K562 (cell line): ENCODE measurements around the gene CPED1. TPM values are rescaled to one million over a fixed set of nuclear protein-coding genes. Genes with fewer than 3 reads are reported as not detected.
A peak's percentile ranks its signal among the peaks of the same experiment; 100 is the strongest.

Source experiments
- ARHGAP35 ChIP-seq: fragments of 450-650 bp; IDR thresholded peaks from 2 replicates; pipeline ENCODE4 v1.6.1; 2018; ENCODE audit not compliant: partially characterized antibody
- BDP1 ChIP-seq: IDR thresholded peaks from 3 replicates; pipeline ENCODE4 v1.6.1; 2011; ENCODE audit not compliant: insufficient read length, insufficient read depth
- CLOCK ChIP-seq: fragments of 250-450 bp; sonication (Bioruptor Pico); IDR thresholded peaks from 2 replicates; pipeline ENCODE4 v1.4.0; 2020; ENCODE audit warnings: mild to moderate bottlenecking, moderate library complexity, borderline replicate concordance
- COPS2 ChIP-seq: fragments of 450-650 bp; conservative IDR thresholded peaks from 2 replicates; pipeline ENCODE4 v1.6.1; 2016; ENCODE audit warnings: mild to moderate bottlenecking, moderate library complexity
- CSDE1 ChIP-seq, 2 experiments: fragments of 450-650 bp; IDR thresholded peaks; 2 replicates each; pipeline ENCODE4 v1.6.1; 2016; ENCODE audit warnings: mild to moderate bottlenecking in 1 of 2
- EP300 ChIP-seq: IDR thresholded peaks from 2 replicates; pipeline ENCODE4 v1.6.1; 2012; ENCODE audit warnings: low read length, improper control_type of control experiment
- GABPB2 ChIP-seq: fragments of 250-450 bp; sonication (Bioruptor Pico); conservative IDR thresholded peaks from 2 replicates; pipeline ENCODE4 v1.5.1; 2021; ENCODE audit warnings: mild to moderate bottlenecking
- GTF2E2 ChIP-seq: fragments of 200-800 bp; sonication (Bioruptor generic); IDR thresholded peaks from 2 replicates; pipeline ENCODE4 v1.6.1; 2016; ENCODE audit warnings: missing genetic modification characterization, missing compliant biosample characterization
- HLTF ChIP-seq: fragments of 450-650 bp; IDR thresholded peaks from 2 replicates; pipeline ENCODE4 v1.6.1; 2016
- HSF4 ChIP-seq: fragments of 250-450 bp; sonication (Bioruptor Pico); IDR thresholded peaks from 2 replicates; pipeline ENCODE4 v2.1.2; 2022; ENCODE audit warnings: mild to moderate bottlenecking, moderate library complexity, borderline replicate concordance
- MIER1 ChIP-seq: fragments of 450-650 bp; IDR thresholded peaks from 2 replicates; pipeline ENCODE4 v1.6.1; 2016; ENCODE audit warnings: antibody characterized with exemption, mild to moderate bottlenecking, low read depth
- NR4A1 ChIP-seq, 2 experiments: fragments of 250-450 bp in 1 of 2; fragments of 450-650 bp in 1 of 2; sonication (Bioruptor Pico) in 1 of 2; IDR thresholded peaks; 2 replicates each; pipeline versions ENCODE4 v1.4.0 to v1.6.1; 2016 to 2020; ENCODE audit warnings: mild to moderate bottlenecking in 2 of 2, missing compliant biosample characterization in 1 of 2, missing genetic modification characterization in 1 of 2, moderate library complexity in 1 of 2
- PRMT5 ChIP-seq: sonication (generic); formaldehyde crosslinking; IDR thresholded peaks from 2 replicates; pipeline ENCODE4 v1.5.0; 2020; ENCODE audit warnings: missing genetic modification reagents
- SIN3B ChIP-seq: fragments of 450-650 bp; IDR thresholded peaks from 2 replicates; pipeline ENCODE4 v1.6.1; 2017; ENCODE audit warnings: low read depth, mild to moderate bottlenecking, moderate library complexity
- SMARCA4 ChIP-seq: fragments of 450-650 bp; IDR thresholded peaks from 2 replicates; pipeline ENCODE4 v1.6.1; 2016
- SMARCA5 ChIP-seq: fragments of 450-650 bp; IDR thresholded peaks from 2 replicates; pipeline ENCODE4 v1.6.1; 2016
- SRSF9 ChIP-seq: fragments of 200-400 bp; formaldehyde crosslinking; IDR thresholded peaks from 2 replicates; pipeline ENCODE4 v1.6.1; 2017; ENCODE audit warnings: low read depth, low read length, borderline replicate concordance
- STAG1 ChIP-seq: sonication (generic); formaldehyde crosslinking; IDR thresholded peaks from 2 replicates; pipeline ENCODE4 v1.5.0; 2020; ENCODE audit warnings: missing genetic modification reagents, borderline replicate concordance
- TAF7 ChIP-seq: fragments of 450-650 bp; IDR thresholded peaks from 2 replicates; pipeline ENCODE4 v1.6.1; 2016; ENCODE audit warnings: missing genetic modification characterization, missing compliant biosample characterization
- TAL1 ChIP-seq: fragments of 450-650 bp; IDR thresholded peaks from 2 replicates; pipeline ENCODE4 v1.6.1; 2016; ENCODE audit warnings: mild to moderate bottlenecking
- ZFX ChIP-seq: sonication (generic); formaldehyde crosslinking; IDR thresholded peaks from 2 replicates; pipeline ENCODE4 v1.8.0; 2022; ENCODE audit warnings: mild to moderate bottlenecking, missing genetic modification reagents, moderate library complexity
- ZNF134 ChIP-seq: fragments of 250-450 bp; sonication (Bioruptor Pico); conservative IDR thresholded peaks from 2 replicates; pipeline ENCODE4 v1.4.0; 2020
- ZNF143 ChIP-seq: sonication (generic); formaldehyde crosslinking; IDR thresholded peaks from 2 replicates; pipeline ENCODE4 v1.9.0; 2022; ENCODE audit warnings: mild to moderate bottlenecking, missing genetic modification reagents
- ZNF174 ChIP-seq: fragments of 250-450 bp; sonication (Bioruptor Pico); IDR thresholded peaks from 2 replicates; pipeline ENCODE4 v1.4.0; 2020; ENCODE audit warnings: mild to moderate bottlenecking
- ZNF253 ChIP-seq: fragments of 250-450 bp; sonication (Bioruptor Pico); conservative IDR thresholded peaks from 2 replicates; pipeline ENCODE4 v1.6.1; 2021; ENCODE audit warnings: mild to moderate bottlenecking
- ZNF311 ChIP-seq: fragments of 250-450 bp; sonication (Bioruptor Pico); IDR thresholded peaks from 2 replicates; pipeline ENCODE4 v1.4.0; 2020; ENCODE audit warnings: mild to moderate bottlenecking, moderate library complexity
- ZNF41 ChIP-seq: fragments of 250-450 bp; sonication (Bioruptor Pico); conservative IDR thresholded peaks from 2 replicates; pipeline ENCODE4 v1.4.0; 2020; ENCODE audit warnings: mild to moderate bottlenecking
- ZNF586 ChIP-seq: fragments of 450-650 bp; formaldehyde crosslinking; conservative IDR thresholded peaks from 2 replicates; pipeline ENCODE4 v1.4.0; 2020; ENCODE audit warnings: mild to moderate bottlenecking, moderate library complexity
- ZNF79 ChIP-seq: fragments of 250-450 bp; sonication (Bioruptor Pico); IDR thresholded peaks from 2 replicates; pipeline ENCODE4 v1.4.0; 2020; ENCODE audit warnings: low read depth, mild to moderate bottlenecking, moderate library complexity
- polyA plus RNA-seq, 8 experiments: library from polyadenylated mRNA; depleted of rRNA in 4 of 8; stranded (reverse) in 5 of 8; unstranded in 3 of 8; fragments of >200 nt; fragmentation: Nextera tagmentation in 2 of 8; fragmentation: Illumina TruSeq in 1 of 8; extraction: Ambion mirVana in 2 of 8; extraction: Trizol in 1 of 8; gene quantifications; 2 replicates each; pipeline versions ENCODE4 v1.2.1 to v1.2.3, GENCODE V29; 2011 to 2014; ENCODE audit warnings: inconsistent platforms in 1 of 8, missing spikeins in 1 of 8
- total RNA-seq, 7 experiments: library from RNA; depleted of rRNA in 6 of 7; stranded (reverse); fragments of >200 nt in 6 of 7; fragmentation: Illumina TruSeq in 2 of 7; extraction: Trizol in 2 of 7; gene quantifications; 2 replicates each; pipeline versions ENCODE4 v1.2.1 to v1.2.3, GENCODE V29; 2011 to 2021; ENCODE audit warnings: low replicate concordance in 1 of 7
- TF ChIP-seq, protein P1 (sequence below): fragments of 250-450 bp; sonication (Bioruptor Pico); IDR thresholded peaks from 2 replicates; pipeline ENCODE4 v1.5.0; 2021

CPED1 gene
- total and polyA plus RNA-seq, 9 of the 15 experiments (the other 6 are each of a cell fraction or from before 2014, with no cell fraction given): 195 to 393 (median 290) TPM

GRCh38 chr7:121041516-121042148 is 53.1 kb downstream of the CPED1 start (continued):
- TF ChIP-seq ZNF174 (CRISPR knock-in tag) (no peak; the same call in 1 of the 2 replicates), ZNF253 (CRISPR knock-in tag) (no peak), EP300 (peak; percentile 97), BDP1 (no peak), COPS2 (no peak), NR4A1 (CRISPR knock-in tag; IDR thresholded peaks at IDR 0.05) (no peak), NR4A1 (tag; IDR thresholded peaks at IDR 0.05) (peak; percentile 49), STAG1 (CRISPR knock-in tag) (no peak), TAF7 (tag) (no peak), GTF2E2 (tag) (0 out of 2 replicates have a peak, but pooled peaks have one; percentile 27), ZFX (CRISPR knock-in tag) (no peak), ZNF134 (CRISPR knock-in tag) (no peak), SRSF9 (no peak), GABPB2 (no peak), ZNF311 (peak; percentile 80), SIN3B (no peak), HSF4 (CRISPR knock-in tag) (peak; percentile 80; the same call in 1 of the 2 replicates), CLOCK (no peak; the same call in 1 of the 2 replicates), TAL1 (peak; percentile 44), PRMT5 (CRISPR knock-in tag) (no peak), SMARCA4 (peak; percentile 87), HLTF (no peak), ZNF586 (CRISPR knock-in tag) (no peak), ZNF79 (CRISPR knock-in tag) (peak; percentile 42; the same call in 1 of the 2 replicates), CSDE1 (IDR thresholded peaks at IDR 0.05) (peak in 1 of 2 experiments; percentile 13; a peak in 1 of 4 replicates), ARHGAP35 (no peak), ZNF143 (CRISPR knock-in tag) (no peak), SMARCA5 (no peak), MIER1 (no peak), ZNF41 (CRISPR knock-in tag) (no peak; the same call in 1 of the 2 replicates)
- TF ChIP-seq, protein P1, sequence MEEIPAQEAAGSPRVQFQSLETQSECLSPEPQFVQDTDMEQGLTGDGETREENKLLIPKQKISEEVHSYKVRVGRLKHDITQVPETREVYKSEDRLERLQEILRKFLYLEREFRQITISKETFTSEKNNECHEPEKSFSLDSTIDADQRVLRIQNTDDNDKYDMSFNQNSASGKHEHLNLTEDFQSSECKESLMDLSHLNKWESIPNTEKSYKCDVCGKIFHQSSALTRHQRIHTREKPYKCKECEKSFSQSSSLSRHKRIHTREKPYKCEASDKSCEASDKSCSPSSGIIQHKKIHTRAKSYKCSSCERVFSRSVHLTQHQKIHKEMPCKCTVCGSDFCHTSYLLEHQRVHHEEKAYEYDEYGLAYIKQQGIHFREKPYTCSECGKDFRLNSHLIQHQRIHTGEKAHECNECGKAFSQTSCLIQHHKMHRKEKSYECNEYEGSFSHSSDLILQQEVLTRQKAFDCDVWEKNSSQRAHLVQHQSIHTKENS: no peak
